HG02852 (cell line): Measurements from ENCODE around the gene SMOC1.

ENCODE experiments used
- ATAC-seq: cut with Tn5 transposase; IDR thresholded peaks from one replicate; pipeline ENCODE4 v1.9.1; 2021; ENCODE audit warnings: mild to moderate bottlenecking, moderate library complexity; ENCODE audit not compliant: unreplicated experiment

Gene SMOC1

DNA sequence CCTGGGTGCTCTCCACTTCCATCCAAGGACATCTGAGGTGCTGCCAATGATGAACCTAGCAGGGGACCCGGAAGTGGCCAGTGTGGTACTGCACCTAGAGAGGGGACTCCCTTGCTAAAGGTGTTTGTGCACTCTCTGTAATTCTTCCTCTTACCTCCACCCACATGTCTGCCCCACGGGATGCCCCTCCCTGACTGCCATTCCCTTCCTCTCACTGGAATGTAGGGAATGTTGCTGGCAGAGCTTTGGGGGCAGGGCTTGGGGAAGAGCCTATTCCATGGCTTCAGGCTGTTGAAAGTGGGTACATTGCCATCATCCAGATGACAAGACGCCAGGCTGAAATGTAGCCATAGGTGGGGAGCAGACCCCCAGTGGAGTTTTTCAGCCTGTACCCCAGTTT lies 153.2 kb downstream of the SMOC1 start:
- ATAC-seq: no peak

DNA sequence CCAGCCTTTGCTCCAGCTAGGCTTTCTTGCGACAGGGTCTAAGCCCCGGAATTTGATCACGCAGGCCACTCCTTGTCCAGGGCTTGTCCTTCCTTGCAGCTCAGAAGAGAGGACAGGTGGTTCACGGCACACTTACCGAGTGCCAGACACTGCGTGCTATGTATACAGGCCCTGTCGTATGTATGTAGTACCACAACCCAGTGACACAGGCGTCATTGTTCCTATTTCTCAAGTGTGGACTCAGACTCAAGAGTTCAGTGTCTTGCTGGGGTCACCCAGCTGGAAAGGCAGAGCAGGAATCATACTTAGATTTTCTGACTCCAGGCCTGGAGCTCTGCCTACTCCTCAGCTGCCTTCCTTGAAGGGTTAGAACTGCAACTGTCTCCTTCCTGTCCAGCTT lies 153.9 kb downstream of the SMOC1 start:
- ATAC-seq: no peak

DNA sequence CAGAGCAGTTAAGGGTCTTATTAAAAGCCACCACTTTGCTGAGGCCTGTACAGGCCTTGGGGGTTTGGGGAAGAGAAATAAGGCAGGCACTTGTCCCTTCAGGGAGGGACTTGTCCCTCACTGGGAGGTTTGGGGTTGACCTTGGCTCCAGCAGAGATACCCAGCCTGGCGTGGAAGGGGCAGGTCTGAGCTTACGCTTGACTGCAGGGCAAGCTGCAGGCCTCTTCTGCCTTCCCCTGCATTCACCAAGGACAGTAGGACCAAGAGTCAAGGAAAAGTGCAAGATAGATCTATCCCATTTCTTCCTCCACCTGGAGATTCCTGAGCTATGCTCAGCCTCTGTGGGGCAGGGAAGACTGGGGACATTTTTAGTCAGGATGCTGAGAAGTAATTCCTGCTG lies 154.3 kb downstream of the SMOC1 start:
- no peak for ATAC-seq

DNA sequence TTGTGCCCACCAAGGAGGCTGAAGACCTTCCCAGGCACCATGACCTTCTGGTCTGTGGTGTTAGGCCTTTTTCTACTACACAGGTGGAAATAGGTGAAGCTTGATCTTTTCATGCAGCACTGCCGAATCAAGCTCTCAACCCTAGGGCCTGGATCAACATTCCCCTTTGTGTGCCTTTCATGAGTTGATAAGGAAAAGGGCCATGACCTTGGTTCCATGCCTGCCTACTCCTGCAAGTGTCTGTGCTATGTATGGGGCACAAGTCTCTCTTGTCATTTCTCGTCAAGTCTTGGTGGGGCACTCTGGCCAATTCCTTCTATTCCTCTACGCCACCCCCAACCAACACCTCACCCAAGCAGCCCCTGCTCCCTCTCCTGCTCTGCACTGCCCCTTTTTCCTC lies 155.0 kb downstream of the SMOC1 start:
- ATAC-seq: no peak

DNA sequence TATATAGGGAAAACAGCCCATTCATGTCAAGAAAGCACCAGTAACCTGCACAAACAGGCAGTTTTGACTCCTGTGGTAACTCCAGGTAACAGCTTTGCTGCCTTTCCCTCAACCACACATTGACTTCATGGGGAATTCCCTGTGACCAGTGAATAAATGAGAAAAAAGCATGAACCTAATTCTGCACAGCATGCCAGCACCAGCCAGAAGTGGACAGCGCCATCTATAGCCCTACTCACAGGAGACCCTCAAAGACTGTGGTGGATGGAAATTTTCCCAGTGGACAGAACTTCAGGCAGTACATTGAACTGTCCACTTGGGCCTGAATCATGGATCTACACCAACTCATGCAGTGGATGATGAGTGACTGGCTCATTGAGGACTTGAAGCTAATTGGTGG lies 157.4 kb downstream of the SMOC1 start:
- no peak for ATAC-seq

DNA sequence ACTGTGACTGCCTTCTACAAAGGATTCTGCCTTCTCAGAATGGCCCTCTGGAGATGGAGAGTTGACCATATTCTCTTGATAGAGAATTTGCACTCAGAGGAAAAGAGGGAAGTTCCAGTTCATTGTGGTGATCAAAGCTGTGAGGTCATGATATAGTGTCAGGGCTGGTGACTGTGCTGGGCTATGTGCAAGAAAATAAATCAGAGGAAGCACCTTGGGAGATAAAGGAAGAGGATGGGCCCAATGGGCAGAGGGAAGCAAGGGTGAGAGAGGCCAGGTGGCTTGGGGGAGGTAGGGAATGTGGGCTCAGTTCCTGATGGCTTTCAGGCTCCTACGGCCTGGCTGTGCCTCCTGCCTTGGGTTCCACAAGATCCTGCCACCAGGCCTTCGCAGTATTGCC lies 163.8 kb downstream of the SMOC1 start:
- ATAC-seq: no peak

DNA sequence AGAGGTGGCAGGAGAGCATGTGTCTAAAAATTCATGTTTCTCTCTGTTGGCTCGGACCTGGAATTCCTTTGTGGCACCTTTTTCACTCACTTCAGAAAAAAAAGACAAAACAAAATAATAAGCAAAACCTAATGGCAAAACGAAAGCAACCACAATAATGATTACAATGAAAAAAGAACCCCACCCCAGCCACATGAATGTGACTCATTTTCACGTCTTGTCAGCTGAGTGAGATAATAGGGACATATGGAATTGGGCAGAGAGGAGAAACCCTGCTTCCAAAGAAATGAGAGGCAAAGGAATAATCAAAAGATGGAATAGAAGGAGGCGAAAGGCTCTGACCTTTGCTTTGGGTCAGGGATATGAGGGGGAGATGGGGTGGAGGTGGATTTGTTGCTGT lies 166.1 kb downstream of the SMOC1 start:
- ATAC-seq: no peak

DNA sequence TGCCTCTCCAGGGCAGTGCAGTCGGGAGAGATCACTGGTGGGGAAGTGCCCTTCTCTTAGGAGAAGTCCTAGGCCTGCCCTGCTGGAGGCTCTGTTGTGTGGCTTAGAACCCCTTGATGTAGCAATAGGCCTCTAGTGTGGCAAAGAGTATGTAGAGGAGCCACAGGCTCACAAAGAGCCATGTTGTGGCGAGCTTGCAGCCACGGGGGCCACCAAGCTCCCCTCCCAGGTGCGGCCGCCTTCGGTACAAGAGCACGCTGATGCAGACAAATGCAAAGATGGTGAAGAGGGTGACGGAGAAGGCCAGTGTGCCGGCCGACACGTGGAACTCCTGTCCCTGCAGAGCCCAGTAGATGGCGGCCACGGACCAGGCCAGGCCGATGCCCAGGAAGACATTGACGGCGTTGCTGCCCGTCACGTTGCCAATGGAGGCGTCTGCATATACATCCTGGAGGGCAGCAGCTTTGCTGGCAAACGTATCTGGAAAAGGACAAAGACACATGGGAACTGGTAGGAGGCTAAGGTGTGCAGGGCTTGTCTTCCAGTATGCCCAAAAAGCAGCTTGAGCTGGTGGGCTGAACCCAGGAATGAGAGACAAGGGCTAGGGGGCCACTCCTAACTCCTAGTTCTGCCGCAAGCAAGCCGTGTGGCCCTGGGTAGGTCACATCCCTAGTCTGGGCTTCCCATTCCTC lies 166.8 kb downstream of the SMOC1 start:
- ATAC-seq: no peak

DNA sequence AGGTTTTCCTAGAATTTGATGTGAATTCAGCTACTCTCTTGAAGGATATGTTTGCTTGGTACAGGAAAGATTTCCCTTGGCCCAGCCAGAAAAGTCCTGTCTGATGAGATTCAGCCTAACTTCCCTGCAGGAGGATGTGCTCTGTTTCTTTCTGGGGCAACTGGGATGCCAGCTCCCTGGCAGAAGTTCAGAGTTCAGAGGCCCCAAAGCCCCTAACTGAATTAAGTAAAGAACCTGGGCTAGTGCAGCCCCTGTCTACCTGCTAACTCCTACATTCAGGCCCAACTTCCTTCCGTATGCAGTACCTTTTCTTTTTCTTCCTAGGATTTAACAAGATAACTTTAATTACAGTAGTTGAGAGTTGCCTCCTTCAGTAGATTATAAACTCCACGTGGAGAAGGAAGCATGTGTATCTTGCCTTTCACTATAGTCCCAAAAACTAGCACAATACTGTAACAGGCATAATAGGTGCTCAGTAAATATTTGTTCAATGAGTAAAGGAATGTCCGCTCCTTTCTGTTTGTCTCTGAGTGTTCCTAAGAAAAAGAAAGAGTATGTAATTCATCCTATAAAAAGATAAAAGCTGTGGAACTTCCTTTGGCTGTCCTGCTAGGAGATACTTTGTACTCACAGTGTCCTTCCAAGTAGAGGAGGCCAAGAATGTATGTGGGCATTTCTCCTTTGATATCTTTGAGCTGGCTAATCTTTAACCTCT lies 168.5 kb downstream of the SMOC1 start:
- no peak for ATAC-seq

DNA sequence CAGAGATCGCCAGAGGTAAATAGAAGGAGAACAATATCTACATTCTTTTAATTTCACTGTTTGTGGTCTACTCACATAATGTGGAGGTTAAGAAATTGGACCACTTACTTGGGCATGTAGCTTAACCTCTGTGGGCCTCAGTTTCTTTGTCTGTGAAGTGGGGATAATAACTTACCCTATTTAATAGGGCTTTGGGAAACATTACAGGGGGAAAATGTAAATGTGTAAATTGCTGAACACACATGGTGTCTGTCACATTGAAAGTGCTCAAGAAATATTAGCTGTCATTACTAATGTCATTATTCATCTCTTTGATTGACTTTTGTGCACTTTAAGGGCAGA lies 169.1 kb downstream of the SMOC1 start:
- ATAC-seq: no peak

DNA sequence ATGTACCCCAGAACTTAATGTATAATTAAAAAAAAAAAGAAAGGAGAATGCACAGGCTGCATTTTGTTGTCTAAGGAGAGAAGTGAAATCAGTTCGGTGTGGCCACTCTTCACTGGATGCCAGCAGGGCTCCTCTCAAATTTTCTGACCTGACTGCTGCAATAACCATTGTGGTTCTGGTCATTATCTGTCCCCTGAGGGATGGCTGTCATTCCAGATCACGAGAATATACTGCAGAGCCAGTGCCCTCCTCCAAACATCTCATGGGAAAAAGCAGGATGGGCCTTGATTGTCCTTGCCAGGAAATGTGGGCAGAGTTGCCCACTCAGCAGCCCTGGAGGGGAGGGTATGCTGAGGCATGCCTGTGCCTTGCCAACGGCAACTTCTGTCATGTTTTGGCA lies 170.4 kb downstream of the SMOC1 start:
- ATAC-seq: no peak

DNA sequence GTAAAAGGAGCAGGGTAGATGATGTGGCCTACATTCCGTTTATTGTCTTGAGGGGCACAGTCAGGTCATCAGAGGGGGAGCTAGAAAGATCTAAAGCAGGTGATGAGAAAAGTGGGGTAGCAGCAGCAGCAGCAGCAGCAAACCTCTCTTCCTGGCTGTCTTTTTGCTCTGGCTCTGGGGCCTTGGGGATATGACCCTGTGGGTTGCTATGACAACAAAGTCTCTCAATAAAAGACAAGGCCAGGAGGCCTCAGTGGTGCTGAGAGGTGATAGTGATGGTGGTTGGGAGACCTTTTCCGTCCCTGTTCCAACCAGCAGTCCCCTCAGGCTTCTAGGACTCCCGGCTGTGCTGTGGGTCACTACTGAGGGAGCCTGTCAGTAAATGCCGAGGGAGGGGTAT lies 170.9 kb downstream of the SMOC1 start:
- no peak for ATAC-seq

DNA sequence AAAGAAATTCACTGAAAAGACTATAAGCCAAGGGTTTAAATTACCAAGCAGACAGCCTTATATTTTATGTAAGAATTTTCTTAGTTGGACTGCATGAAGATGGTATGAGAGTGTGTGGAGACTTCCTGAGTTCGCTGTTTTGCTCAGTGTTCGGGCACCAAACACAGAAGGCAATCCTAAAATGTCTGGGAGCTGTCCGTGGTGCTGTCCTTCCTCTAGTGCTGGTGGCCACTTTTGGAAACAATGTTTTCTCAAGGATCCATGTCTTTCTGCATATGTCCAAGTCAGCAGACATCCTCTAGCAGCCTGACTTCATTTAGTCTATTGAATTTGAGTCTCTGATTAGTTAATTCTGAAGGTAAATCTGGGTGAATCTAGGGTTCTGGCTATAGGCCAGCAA lies 173.8 kb downstream of the SMOC1 start:
- ATAC-seq: no peak

DNA sequence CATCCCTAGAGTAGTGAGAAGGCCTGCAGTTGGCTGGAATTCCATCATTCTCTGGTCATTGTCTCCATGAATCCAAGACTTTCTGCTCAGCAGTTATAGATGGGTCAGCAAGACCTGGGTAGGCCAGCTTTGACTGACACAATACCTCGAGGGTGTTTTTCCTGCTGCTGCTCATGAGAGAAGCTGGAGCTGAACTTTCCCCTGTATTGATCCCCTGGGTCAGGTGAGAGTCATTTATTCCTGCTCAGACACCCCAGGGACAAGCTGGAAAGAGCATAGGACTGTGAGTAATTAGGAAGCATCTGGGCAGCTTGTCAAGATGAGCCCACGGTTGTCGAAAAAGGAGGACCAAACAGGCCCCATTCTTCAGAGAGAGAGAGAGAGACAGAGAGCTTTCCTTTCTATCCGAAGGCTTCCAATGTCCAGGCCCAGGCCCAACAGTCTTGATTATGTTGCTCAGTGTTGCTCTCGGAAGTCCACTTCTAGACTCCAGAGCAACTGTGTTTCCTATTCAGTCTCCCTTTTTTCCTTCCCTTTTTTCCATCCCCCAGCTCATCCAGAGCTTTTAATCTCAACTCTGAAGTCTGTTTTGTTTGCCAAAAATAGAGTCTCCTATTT lies 178.4 kb downstream of the SMOC1 start:
- ATAC-seq: no peak

DNA sequence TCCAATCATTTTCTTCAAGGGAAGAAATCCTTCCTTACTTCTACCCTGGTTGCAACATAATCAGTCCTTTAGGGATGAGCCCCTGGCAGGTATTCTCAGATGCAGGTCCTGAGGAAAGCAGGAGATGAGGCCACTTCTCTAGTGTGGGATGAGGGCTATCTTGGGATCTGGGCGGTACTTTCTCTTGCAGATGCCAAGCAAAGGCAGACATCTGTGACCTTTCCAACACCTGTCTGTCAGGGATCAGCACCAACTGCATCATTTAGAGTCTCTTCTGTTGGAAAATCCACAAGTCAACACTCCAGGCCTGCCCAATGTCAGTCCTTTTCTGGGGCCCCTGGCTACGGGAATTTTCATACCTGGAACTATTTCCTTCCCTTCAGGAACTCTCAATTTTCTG lies 180.3 kb downstream of the SMOC1 start:
- ATAC-seq: no peak

DNA sequence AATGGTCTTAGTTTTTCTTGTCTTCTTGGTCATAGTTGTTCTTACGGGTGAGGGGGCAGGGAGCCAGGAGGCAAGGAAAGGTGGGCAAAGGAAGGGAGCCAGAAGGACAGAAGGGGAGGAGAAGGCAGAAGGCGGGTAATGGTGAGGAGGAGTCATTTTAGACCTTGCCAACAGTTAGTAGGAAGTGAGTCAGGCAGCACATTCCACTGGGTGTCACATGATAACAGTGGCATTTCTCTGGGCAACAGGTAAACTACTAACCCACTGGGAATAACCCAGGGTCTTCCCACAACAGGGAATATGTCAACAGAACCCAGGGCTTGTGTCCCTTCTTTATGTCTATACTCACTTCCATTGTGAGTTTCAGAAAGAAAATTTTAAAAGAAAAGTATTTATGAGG lies 181.9 kb downstream of the SMOC1 start:
- no peak for ATAC-seq

DNA sequence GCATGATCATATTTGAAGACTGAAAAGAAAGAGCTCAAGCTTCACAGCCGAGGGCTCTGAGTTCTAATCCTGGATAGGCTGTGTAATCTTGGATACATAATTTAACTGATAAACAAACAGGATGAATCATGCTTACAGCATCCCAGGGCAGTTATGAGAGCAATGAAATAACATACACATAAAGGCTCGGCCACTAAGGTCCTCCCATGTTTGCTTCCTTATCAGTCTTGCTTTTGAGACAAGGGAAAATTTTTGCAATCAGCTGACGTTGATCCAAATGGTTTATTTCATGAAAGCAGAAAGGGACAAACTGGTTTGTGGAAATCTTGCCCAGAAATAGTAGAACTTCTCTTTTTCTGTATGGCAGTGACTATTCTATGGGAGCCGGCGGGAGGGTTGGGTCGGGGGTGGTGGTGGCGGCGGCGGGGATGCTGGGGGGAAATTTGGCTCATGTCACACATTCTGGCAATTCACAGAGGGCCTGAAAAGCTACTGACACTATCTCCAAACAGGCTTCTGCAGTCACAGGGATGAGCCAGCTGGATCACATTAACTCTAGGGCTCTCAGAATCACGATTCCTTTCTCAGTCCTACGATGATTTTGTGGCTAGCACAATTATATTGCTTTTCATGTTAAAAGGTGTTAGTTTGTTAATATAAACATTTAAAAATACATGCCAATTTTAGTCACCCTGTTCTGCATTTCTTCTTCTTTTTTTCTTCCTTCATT lies 185.1 kb downstream of the SMOC1 start:
- no peak for ATAC-seq

DNA sequence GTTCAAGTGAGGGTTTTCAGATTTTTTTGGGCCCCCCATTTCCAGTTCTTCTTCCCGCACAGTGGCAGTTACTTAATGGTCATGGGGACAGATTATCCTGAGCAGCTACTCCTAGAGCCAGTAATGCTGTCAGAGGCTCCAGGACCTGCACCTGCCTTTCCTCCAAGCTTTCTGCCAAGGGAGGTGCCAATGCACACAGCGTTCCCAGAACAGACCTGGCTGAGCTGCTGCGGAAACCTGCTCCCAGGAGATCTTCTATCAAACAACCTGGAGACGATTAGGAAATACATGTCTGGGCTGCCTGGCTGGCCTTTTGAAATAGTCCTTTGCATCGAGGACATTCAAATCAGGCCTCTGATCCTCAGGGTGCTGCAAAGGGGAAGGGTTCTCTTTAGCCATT lies 188.6 kb downstream of the SMOC1 start:
- ATAC-seq: no peak

DNA sequence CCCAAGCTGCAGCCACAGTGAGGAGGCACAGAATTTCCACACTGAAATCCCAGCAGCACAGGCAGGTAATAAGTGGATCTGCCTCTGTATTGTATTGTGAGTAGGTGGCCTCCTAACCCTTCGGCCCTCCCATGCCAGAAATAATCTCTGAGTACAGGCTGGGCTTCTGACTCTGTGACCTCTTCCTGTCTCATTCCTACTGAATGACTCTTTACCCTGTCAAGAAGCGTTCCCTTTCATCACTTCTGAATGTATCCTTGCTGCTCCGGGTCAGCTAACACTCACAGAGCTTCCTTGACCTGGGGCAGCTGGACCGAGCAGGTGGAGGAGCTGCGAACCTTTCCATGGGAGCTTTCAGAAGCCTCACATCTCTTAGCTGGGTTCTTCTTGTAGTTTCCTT lies 190.0 kb downstream of the SMOC1 start:
- ATAC-seq: no peak

DNA sequence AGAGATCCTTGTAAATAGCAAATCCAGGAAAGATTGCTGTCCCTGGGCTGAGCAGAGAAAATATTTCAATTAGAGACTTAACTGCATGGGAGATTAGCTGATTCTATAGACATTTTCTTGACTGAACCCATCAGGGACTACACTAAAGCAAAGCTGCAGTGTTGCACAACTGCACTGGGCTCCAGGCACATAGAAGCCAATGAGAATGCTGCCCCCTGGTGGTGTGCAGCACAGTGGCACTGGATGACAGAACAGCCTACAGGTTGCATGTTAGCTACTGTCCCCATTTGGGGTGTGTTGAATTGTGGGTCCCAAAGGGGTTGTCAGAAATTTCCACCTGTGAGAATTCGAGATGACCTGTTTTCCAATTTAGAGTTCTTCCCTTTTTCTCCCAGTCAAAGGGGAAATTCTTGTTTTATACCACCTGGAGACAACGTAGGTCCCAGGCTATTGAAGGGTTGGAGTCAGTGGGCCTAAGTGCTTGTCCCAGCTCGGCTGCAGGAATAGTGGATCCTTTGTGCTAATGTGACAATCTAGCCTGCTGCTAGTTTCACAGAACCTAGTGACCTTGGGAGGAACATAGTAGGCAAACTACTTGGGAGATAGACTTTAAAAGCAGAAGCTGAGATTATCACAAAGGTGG lies 194.8 kb downstream of the SMOC1 start:
- ATAC-seq: no peak

DNA sequence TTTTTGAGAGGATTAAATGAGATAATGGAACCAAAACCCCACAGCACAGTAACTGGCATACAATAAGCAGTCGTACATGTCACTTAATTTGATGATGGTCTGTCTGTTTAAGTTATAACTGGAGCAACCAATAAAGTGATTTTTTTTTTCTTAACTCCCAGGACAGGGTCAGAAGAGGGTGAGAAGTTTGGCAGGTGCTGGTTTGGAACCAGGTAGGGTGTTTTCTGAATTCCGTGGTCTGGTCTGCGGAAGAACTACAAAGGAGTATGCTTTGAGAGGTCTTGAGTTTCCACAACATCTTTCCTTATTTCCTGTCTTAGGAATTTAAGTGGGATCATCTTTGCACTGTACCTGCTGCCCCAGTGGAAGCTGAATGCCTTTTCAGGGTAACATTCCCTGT lies 197.8 kb downstream of the SMOC1 start:
- no peak for ATAC-seq
